A549 (cell line): Measurements from ENCODE around the gene CDC42BPG. TPM values are rescaled to one million over a fixed set of nuclear protein-coding genes. Genes with fewer than 3 reads are reported as not detected.

ENCODE experiments used
- ATAC-seq, 2 experiments: fragments of 200-7000 bp in 1 of 2; fragments of >200 bp in 1 of 2; cut with Nextera tagmentation in 1 of 2; cut with Tn5 transposase in 1 of 2; 3 replicates each; pipeline versions ENCODE4 v1.8.0 to v1.9.1; 2018 to 2020; ENCODE audit warnings: mild to moderate bottlenecking in 1 of 2, moderate library complexity in 1 of 2
- CTCF ChIA-PET: fragments of 300-600 bp; sonication (Branson Sonifier 250); formaldehyde crosslinking; extraction: SDS; loops from one replicate; lab custom pipeline; 2021; ENCODE audit warnings: antibody characterized with exemption, inconsistent platforms; lab: Yijun Ruan, JAX
- POLR2A ChIA-PET: fragments of 350-600 bp; formaldehyde crosslinking; extraction: SDS; loops from one replicate; lab custom pipeline; 2021; ENCODE audit warnings: antibody characterized with exemption, inconsistent platforms; lab: Yijun Ruan, JAX
- DNase-seq, 2 experiments: peaks; one replicate each; pipeline versions ENCODE4 v3.0.0 to v3.0.0-alpha.2; 2011 to 2016; ENCODE audit warnings: low read depth in 1 of 2, low spot score in 1 of 2
- FAIRE-seq: peaks from 2 replicates; lab custom pipeline; 2011; peaks lifted over from hg19 to GRCh38; lab: Jason Lieb, UNC
- H3K27ac ChIP-seq, 2 experiments: fragments of >200 bp; sonication (Bioruptor Twin); formaldehyde crosslinking; 3 replicates each; pipeline ENCODE4 v1.5.1; 2016 to 2017
- H3K4me1 ChIP-seq: fragments of >200 bp; sonication (Bioruptor Twin); formaldehyde crosslinking; 3 replicates; pipeline ENCODE4 v1.6.1; 2016
- H3K4me2 ChIP-seq: fragments of >200 bp; sonication (Bioruptor Twin); formaldehyde crosslinking; 3 replicates; pipeline ENCODE4 v1.6.1; 2016
- H3K4me3 ChIP-seq: fragments of >200 bp; sonication (Bioruptor Twin); formaldehyde crosslinking; 3 replicates; pipeline ENCODE4 v1.5.1; 2016
- H3K9me3 ChIP-seq: fragments of >200 bp; sonication (Bioruptor Twin); formaldehyde crosslinking; 3 replicates; pipeline ENCODE4 v1.6.1; 2016
- BHLHE40 ChIP-seq: IDR thresholded peaks from 2 replicates; pipeline ENCODE4 v1.6.1; 2012; ENCODE audit warnings: low read depth, low read length, inconsistent platforms
- CHD2 ChIP-seq: fragments of 150-350 bp; IDR thresholded peaks from 2 replicates; pipeline ENCODE4 v1.6.1; 2014; ENCODE audit warnings: low read length; ENCODE audit not compliant: partially characterized antibody
- EP300 ChIP-seq, 2 experiments: fragments of >200 bp; sonication (Bioruptor Twin); formaldehyde crosslinking; IDR thresholded peaks; 2 replicates in 1 of 2; 3 replicates in 1 of 2; pipeline ENCODE4 v1.6.1; 2016 to 2017
- FOSL2 ChIP-seq, 2 experiments: fragments of 450-650 bp in 1 of 2; fragments of >200 bp in 1 of 2; sonication (Bioruptor Twin) in 1 of 2; formaldehyde crosslinking; IDR thresholded peaks; 2 replicates each; pipeline versions ENCODE4 v1.5.0 to v1.6.1; 2016 to 2020; ENCODE audit warnings: mild to moderate bottlenecking in 1 of 2, moderate library complexity in 1 of 2
- FOXS1 ChIP-seq: fragments of 250-450 bp; sonication (Bioruptor Pico); IDR thresholded peaks from 2 replicates; pipeline ENCODE4 v1.5.0; 2020; ENCODE audit warnings: mild to moderate bottlenecking, moderate library complexity
- HDAC2 ChIP-seq: fragments of 200-600 bp; sonication (generic); IDR thresholded peaks from 2 replicates; pipeline ENCODE4 v1.6.1; 2016
- HEYL ChIP-seq: fragments of 250-450 bp; sonication (Bioruptor Pico); IDR thresholded peaks from 2 replicates; pipeline ENCODE4 v1.8.0; 2021; ENCODE audit warnings: mild to moderate bottlenecking, moderate library complexity
- JUN ChIP-seq, 2 experiments: fragments of >200 bp; sonication (Bioruptor Twin); formaldehyde crosslinking; IDR thresholded peaks; 2 replicates in 1 of 2; 3 replicates in 1 of 2; pipeline ENCODE4 v1.6.1; 2016 to 2017
- KDM1A ChIP-seq: fragments of 200-600 bp; sonication (generic); IDR thresholded peaks from 2 replicates; pipeline ENCODE4 v1.6.1; 2016; ENCODE audit warnings: low read depth, mild to moderate bottlenecking
- MAFK ChIP-seq: fragments of 450-650 bp; IDR thresholded peaks from 2 replicates; pipeline ENCODE4 v1.6.1; 2014; ENCODE audit not compliant: partially characterized antibody
- MYC ChIP-seq: IDR thresholded peaks from 2 replicates; pipeline ENCODE4 v1.6.1; 2012; ENCODE audit warnings: mild to moderate bottlenecking, inconsistent platforms, low read length, improper control_type of control experiment, borderline replicate concordance
- PHF8 ChIP-seq: fragments of 200-600 bp; sonication (generic); IDR thresholded peaks from 2 replicates; pipeline ENCODE4 v1.6.1; 2016; ENCODE audit warnings: low read depth, mild to moderate bottlenecking, antibody characterized with exemption, moderate library complexity, borderline replicate concordance
- POLR2A ChIP-seq: IDR thresholded peaks from 2 replicates; pipeline ENCODE4 v1.6.1; 2012; ENCODE audit warnings: mild to moderate bottlenecking, low read length
- RAD21 ChIP-seq, 2 experiments: fragments of >200 bp in 1 of 2; sonication (Bioruptor Twin) in 1 of 2; formaldehyde crosslinking in 1 of 2; IDR thresholded peaks in 1 of 2; conservative IDR thresholded peaks in 1 of 2; 2 replicates in 1 of 2; 3 replicates in 1 of 2; pipeline ENCODE4 v1.6.1; 2012 to 2018; ENCODE audit warnings: inconsistent platforms in 1 of 2
- RNF2 ChIP-seq: fragments of 200-600 bp; sonication (generic); IDR thresholded peaks from 2 replicates; pipeline ENCODE4 v1.6.1; 2016; ENCODE audit warnings: low read depth, mild to moderate bottlenecking, antibody characterized with exemption, moderate library complexity, borderline replicate concordance
- SMC3 ChIP-seq: fragments of >200 bp; sonication (Bioruptor Twin); formaldehyde crosslinking; IDR thresholded peaks from 3 replicates; pipeline ENCODE4 v1.6.1; 2018; ENCODE audit warnings: inconsistent platforms
- TFCP2L1 ChIP-seq: fragments of 250-450 bp; sonication (Bioruptor Pico); IDR thresholded peaks from 2 replicates; pipeline ENCODE4 v1.5.0; 2021; ENCODE audit warnings: mild to moderate bottlenecking
- ZC3H11A ChIP-seq: fragments of 450-650 bp; IDR thresholded peaks from 2 replicates; pipeline ENCODE4 v1.6.1; 2014; ENCODE audit warnings: antibody characterized with exemption, mild to moderate bottlenecking
- ZNF302 ChIP-seq: fragments of 250-450 bp; sonication (Bioruptor Pico); IDR thresholded peaks from 2 replicates; pipeline ENCODE4 v1.9.0; 2021; ENCODE audit warnings: inconsistent platforms, mild to moderate bottlenecking, moderate library complexity
- WGBS: methylation state at CpG from one replicate; pipeline ENCODE4 v1.1.6; 2017; ENCODE audit errors: missing lambda C conversion rate; 5-methylcytosine and 5-hydroxymethylcytosine counted together
- polyA plus RNA-seq, 4 experiments: library from polyadenylated mRNA; depleted of rRNA in 3 of 4; stranded (reverse); fragments of >200 nt; fragmentation: RNase III in 1 of 4; extraction: RNeasy Plus Mini Kit Qiagen cat#74134 plus additional on column Dnase treatment in 1 of 4; gene quantifications; 2 replicates in 3 of 4; 3 replicates in 1 of 4; pipeline ENCODE4 v1.2.3, GENCODE V29; 2011 to 2017
- TF ChIP-seq, protein P1 (sequence below): IDR thresholded peaks from 2 replicates; pipeline ENCODE4 v1.6.1; 2012
- TF ChIP-seq, protein P2 (sequence below): fragments of 200-600 bp; sonication (generic); IDR thresholded peaks from 2 replicates; pipeline ENCODE4 v1.6.1; 2016; ENCODE audit warnings: antibody characterized with exemption, mild to moderate bottlenecking, moderate library complexity
- TF ChIP-seq, protein P3 (sequence below): fragments of 250-450 bp; sonication (Bioruptor Pico); IDR thresholded peaks from 2 replicates; pipeline ENCODE4 v1.5.0; 2021; ENCODE audit warnings: mild to moderate bottlenecking, moderate library complexity, borderline replicate concordance

CDC42BPG gene
- polyA plus RNA-seq, 2 of the 4 experiments (the other 2 are of a cell fraction): 0.35 to 1.0 TPM

DNA sequence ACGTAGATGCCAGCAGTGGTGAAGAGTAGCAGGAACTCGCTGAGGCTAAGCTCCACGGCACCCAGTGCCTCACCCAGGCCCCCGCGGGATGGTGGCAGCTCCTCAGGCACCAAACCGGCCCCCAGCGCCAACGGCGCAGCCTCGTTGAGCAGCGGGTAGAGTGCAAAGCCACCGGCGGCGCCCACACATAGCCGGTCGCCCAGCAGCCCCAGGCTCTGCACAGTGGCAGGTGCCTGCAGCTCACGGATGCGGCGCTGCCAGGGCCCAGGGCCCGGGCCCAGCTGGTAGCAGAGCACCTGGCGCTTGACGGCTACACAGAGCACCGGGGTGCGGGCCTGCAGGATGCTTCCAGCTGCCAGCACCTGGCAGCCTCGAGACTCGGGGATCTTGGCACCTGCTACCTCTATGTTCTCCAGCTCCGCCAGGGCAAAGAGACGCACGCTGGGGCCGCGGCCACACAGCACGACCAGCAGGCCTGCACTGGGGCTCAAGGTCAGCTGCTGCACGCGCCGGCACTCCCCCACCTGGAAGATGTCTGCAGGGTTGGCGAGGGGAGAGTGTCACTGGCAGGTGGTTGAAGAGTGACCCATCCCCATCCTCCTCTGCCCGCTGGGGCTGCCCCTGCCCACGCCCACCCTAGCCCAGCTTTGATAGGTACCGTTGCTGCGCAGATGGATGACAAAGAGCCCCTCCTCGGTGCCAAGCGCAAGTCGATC, 14.8 kb downstream of the CDC42BPG start:
- FAIRE-seq (no peak), DNase-seq (no peak), ATAC-seq (no peak)
- ChIA-PET POLR2A (no interaction called here), CTCF (interaction anchor here (1.8 to 3.1 kb wide), 3 partner anchors 14 to 65 kb away, joined by 8 to 13 read pairs (median 12); partner anchors contain the start of gene CDC42BPG)
- 84% methylated on average over 28 of the region's 43 CpGs for WGBS
- Histone ChIP-seq H3K4me3 (no peak overlapping the region), H3K27ac (no peak overlapping the region), H3K4me1 (peaks cover 1% of the 10 kb centered on the region), H3K4me2 (no peak overlapping the region), H3K9me3 (no peaks in the 10 kb centered on the region)
- TF ChIP-seq CHD2: no peak
- no peak for TF ChIP-seq BHLHE40
- TF ChIP-seq HEYL (CRISPR knock-in tag): no peak
- TF ChIP-seq SMC3: no peak

DNA sequence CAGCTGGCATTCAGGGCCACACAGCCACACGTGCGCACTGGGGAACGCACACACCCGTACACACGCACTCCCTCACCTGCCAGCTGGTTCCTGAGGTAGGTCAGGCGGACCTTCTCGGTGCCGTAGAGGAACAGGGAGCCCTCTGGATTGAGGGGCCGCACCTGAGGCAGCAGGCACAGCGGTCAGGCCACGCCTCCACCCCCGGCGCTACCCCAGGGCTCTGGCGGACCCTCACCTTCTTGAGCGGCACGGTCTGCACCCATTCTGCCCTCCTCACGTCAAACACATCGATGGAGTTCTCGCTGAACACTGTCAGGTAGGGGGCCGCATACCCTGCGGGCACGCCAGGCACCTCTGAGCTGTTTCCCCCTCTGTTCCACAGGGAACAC, 17.0 kb downstream of the CDC42BPG start:
- DNase-seq (no peak), ATAC-seq (no peak), FAIRE-seq (no peak)
- H3K27ac ChIP-seq: no peak overlapping the region
- CTCF ChIA-PET: interaction anchor here (1.4 to 2.3 kb wide), 3 partner anchors 19 to 51 kb away, joined by 3 to 11 read pairs (median 4); partner anchors contain the start of gene EHD1
- H3K4me3 ChIP-seq: no peak overlapping the region
- no peaks in the 10 kb centered on the region for H3K9me3 ChIP-seq
- 92% methylated on average over 21 of the region's 22 CpGs for WGBS
- no peak overlapping the region for H3K4me2 ChIP-seq
- H3K4me1 ChIP-seq: no peaks in the 10 kb centered on the region
- TF ChIP-seq EP300 (IDR thresholded peaks at IDR 0.05) (no peak), KDM1A (no peak), PHF8 (no peak), SMC3 (no peak), RNF2 (no peak), MYC (no peak), HDAC2 (no peak), MAFK (no peak), TFCP2L1 (CRISPR knock-in tag) (no peak), JUN (IDR thresholded peaks at IDR 0.05) (no peak), RAD21 (conservative IDR thresholded peaks at IDR 0.05 in 1 of 2, IDR thresholded peaks at IDR 0.05 in 1 of 2) (no peak), FOSL2 (IDR thresholded peaks at IDR 0.05) (no peak), FOSL2 (CRISPR knock-in tag; IDR thresholded peaks at IDR 0.05) (no peak), ZC3H11A (no peak), ZNF302 (CRISPR knock-in tag) (no peak), FOXS1 (no peak), POLR2A (no peak)
- TF ChIP-seq, protein P1, sequence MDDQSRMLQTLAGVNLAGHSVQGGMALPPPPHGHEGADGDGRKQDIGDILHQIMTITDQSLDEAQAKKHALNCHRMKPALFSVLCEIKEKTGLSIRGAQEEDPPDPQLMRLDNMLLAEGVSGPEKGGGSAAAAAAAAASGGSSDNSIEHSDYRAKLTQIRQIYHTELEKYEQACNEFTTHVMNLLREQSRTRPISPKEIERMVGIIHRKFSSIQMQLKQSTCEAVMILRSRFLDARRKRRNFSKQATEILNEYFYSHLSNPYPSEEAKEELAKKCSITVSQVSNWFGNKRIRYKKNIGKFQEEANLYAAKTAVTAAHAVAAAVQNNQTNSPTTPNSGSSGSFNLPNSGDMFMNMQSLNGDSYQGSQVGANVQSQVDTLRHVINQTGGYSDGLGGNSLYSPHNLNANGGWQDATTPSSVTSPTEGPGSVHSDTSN: no peak
- TF ChIP-seq, protein P2, sequence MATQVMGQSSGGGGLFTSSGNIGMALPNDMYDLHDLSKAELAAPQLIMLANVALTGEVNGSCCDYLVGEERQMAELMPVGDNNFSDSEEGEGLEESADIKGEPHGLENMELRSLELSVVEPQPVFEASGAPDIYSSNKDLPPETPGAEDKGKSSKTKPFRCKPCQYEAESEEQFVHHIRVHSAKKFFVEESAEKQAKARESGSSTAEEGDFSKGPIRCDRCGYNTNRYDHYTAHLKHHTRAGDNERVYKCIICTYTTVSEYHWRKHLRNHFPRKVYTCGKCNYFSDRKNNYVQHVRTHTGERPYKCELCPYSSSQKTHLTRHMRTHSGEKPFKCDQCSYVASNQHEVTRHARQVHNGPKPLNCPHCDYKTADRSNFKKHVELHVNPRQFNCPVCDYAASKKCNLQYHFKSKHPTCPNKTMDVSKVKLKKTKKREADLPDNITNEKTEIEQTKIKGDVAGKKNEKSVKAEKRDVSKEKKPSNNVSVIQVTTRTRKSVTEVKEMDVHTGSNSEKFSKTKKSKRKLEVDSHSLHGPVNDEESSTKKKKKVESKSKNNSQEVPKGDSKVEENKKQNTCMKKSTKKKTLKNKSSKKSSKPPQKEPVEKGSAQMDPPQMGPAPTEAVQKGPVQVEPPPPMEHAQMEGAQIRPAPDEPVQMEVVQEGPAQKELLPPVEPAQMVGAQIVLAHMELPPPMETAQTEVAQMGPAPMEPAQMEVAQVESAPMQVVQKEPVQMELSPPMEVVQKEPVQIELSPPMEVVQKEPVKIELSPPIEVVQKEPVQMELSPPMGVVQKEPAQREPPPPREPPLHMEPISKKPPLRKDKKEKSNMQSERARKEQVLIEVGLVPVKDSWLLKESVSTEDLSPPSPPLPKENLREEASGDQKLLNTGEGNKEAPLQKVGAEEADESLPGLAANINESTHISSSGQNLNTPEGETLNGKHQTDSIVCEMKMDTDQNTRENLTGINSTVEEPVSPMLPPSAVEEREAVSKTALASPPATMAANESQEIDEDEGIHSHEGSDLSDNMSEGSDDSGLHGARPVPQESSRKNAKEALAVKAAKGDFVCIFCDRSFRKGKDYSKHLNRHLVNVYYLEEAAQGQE: no peak
- TF ChIP-seq, protein P3, sequence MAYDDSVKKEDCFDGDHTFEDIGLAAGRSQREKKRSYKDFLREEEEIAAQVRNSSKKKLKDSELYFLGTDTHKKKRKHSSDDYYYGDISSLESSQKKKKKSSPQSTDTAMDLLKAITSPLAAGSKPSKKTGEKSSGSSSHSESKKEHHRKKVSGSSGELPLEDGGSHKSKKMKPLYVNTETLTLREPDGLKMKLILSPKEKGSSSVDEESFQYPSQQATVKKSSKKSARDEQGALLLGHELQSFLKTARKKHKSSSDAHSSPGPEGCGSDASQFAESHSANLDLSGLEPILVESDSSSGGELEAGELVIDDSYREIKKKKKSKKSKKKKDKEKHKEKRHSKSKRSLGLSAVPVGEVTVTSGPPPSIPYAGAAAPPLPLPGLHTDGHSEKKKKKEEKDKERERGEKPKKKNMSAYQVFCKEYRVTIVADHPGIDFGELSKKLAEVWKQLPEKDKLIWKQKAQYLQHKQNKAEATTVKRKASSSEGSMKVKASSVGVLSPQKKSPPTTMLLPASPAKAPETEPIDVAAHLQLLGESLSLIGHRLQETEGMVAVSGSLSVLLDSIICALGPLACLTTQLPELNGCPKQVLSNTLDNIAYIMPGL: no peak
- TF ChIP-seq, all 56 proteins: peak for 0
- POLR2A ChIA-PET: no interaction called here
